ENCODE data around the gene SLC39A11. TPM values are rescaled to one million over a fixed set of nuclear protein-coding genes. Genes with fewer than 3 reads are reported as not detected.
"Not testable (repeated sequence)": the region's sequence is repeated elsewhere in the genome, so short reads cannot be mapped to it uniquely, and the experiment has no call there.

Gene SLC39A11
- total RNA-seq, 1 experiment from 2014 or later = 18.3 TPM

GRCh38 chr17:72786209-72786608 lies 306.3 kb downstream of the SLC39A11 start:
- no peak for DNase-seq (ENCODE audit: low read depth)

DNA sequence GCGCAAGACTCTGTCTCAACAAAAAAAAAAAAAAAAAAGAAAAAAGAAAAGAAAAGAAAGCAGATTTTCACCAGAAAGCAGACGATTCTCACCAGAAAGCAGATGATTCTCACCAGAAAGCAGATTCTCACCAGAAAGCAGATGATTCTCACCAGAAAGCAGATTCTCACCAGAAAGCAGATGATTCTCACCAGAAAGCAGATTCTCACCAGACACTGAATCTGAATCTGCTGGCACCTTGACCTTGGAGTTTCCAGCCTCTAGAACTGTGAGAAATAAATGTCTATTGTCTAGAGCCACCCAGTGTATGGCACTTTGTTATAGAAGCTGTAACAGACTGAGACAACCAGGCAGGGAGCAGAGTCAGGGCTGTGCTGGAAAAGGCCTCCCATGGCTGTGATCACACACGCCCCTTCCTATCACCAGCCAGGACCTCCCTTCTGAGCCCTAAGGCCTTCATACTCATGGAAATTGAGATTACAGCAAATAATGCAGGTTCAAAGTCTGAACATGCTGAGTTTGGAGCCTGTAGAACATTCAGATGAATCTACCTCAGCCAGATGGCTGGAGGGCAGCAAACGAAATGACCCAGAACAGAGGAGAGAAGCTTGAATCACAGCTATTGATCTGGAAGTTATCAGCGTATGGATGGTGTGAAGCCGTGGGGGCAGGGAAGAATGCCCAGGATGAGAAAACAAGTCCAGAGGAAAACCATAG lies 309.3 kb downstream of the SLC39A11 start:
- no peak for DNase-seq (ENCODE audit: low read depth)

- DNase-seq (ENCODE audit: low read depth) = not testable (repeated sequence)
Observed at GRCh38 chr17:72782437-72782836, 310.1 kb downstream of the SLC39A11 start.

- no peak for DNase-seq (ENCODE audit: low read depth)
Observed at GRCh38 chr17:72778169-72779151, 314.0 kb downstream of the SLC39A11 start.

DNA sequence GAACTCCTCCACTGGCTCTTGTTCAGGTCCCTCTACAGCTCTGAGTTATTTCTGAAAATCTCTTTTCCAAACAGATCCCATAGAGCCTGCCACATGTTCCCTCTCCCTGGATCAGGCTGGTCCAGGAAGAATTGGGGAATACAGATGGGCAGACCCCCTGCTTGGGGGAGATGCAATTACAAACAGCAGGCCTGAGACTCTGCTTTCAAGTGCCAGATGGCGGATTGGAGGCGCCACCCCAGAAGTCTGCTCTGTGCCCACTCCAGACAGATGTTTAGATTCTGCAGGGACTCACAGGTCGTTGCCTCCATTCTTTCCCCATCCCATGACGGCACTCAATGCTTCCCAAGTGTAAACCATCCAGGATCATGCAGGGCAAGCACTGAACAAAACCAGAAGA lies 316.6 kb downstream of the SLC39A11 start:
- no peak for DNase-seq (ENCODE audit: low read depth)

- DNase-seq (ENCODE audit: low read depth) = no peak
Observed at GRCh38 chr17:72775237-72775636, 317.3 kb downstream of the SLC39A11 start.

- no peak for DNase-seq (ENCODE audit: low read depth)
Observed at GRCh38 chr17:72774236-72774635, 318.3 kb downstream of the SLC39A11 start.

- DNase-seq (ENCODE audit: low read depth) = not testable (repeated sequence)
Observed at GRCh38 chr17:72773225-72773624, 319.3 kb downstream of the SLC39A11 start.

DNA sequence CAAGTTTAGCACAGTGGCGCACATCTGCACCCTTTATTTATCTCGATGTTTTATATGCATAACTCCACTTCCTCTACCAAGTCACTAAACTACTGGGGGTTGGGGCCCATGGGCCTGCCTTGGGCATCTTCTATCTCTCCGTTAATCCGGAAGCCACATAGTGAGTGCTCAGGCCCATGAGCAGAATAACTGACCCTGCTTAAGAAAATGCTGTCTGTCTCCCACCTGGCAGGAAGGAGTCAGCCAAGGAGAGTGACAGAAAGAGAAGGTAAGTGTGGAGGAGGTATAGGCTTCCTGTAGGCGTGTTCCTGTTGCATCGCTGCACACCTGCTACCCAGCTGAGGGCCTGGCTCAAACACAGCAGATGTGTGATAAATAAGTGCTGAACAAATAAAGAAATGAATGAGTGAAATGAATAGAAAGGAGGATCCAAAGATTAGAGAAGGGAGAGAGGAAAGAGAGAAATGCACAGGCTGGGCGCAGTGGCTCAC lies 320.1 kb downstream of the SLC39A11 start:
- no peak for DNase-seq (ENCODE audit: low read depth)

- DNase-seq (ENCODE audit: low read depth) = no peak
Observed at GRCh38 chr17:72771734-72772133, 320.8 kb downstream of the SLC39A11 start.

DNA sequence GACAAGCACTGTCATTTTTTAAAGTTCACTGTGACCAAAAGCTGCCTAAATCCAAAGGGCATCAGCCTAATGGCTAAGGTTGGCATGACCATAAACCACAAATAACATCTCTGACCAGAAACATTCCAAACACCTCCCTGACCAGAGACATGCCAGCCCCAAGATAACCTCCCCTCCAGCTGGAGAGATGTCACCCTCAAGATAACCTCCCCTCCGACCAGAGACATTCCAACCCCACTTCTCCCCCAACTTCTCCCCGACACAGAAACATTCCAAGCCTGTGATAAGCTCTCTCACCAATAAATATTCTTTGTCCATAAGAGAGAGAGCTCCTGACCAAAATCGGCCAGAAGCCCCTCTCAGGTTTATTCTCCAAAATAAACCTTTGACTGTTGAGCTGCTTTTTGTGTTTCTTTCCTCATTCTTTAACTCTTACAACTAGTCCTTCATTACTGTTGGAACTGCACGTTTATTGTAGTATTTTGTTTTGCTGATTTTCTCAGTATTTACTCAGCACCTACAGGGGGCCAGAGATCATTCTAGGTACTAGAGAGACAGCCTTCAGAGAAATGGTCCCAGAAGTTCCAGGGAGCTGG lies 325.6 kb downstream of the SLC39A11 start:
- no peak for DNase-seq (ENCODE audit: low read depth)

- no peak for DNase-seq (ENCODE audit: low read depth)
Observed at GRCh38 chr17:72765368-72766153, 326.9 kb downstream of the SLC39A11 start.

DNA sequence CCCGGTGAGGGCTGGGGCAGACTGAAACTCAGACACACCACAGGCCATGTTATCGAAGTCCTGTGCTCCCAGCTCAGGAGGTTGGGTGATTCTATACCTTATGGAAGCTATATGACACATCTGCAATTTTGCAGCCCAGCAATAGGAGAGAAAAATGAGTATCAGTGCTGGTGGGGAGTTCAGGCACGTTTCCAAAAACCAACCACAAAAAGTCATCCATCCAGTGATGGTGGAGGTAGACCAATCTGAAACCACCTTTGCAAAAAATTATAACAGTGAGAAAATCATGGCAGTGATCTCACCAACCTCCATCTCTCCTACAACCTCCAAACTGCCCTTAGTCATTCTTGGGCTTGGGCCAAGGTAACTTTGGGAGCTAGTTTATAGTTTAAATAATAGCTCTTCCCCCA lies 327.9 kb downstream of the SLC39A11 start:
- peak; percentile 77 for DNase-seq (ENCODE audit: low read depth)

DNA sequence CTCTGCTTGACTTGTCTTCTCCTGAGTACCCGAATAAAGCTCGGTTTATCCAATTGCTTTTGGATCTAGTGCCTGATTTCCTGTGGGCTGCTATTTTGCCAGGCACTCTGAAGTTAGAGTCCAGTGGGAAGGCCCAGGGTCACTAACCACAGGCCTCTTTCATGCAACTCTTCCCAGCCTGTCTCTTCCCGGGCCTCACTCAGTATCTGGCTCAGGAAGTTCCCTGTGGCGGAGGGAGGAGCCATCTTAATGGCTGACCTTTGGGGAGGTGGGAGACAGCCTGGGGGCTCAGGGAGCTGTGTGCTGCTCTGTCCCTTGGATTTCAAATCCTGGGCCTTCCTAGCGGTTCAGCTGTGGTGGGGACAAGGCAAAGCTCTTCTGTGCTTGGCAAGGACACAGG lies 328.5 kb downstream of the SLC39A11 start:
- DNase-seq (ENCODE audit: low read depth) = no peak

- DNase-seq (ENCODE audit: low read depth) = not testable (repeated sequence)
Observed at GRCh38 chr17:72761893-72762575, 330.5 kb downstream of the SLC39A11 start.

DNA sequence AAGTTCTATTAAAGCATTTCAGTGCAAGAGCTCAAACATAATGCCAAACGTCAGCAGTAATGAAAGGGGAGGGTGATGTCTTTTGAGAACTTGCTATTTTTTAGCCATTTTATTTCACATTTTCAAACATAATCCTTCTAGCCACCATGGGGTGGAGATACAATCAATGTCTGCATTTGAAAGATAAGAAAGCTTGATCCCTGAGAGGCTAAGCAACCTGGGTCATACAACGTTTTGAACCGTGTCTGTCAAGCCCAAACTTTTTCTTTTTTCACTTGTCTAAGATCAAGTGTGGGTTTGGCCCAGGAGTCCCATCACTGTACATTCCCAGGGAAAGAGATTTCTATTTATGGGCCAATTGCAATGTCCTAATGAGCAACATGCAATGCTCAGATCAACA lies 331.1 kb downstream of the SLC39A11 start:
- no peak for DNase-seq (ENCODE audit: low read depth)

DNA sequence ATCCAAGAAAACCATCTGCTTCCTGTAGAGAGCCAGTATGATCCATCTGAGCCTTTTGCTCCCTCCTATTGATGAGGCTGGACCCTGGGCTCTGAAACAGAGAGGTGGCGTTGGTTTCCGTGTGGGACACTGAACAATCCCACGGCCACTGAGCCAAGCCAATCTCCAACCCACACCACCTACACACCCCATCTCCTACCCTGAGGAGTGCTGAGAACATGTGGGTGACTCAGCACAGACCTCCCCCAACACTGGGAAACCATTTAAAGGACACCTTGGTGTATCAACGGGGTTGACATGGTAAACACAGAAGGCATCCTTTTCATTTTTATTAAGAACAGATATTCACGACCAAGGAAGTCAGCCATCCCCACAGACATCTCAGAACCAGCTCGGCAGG lies 332.1 kb downstream of the SLC39A11 start:
- no peak for DNase-seq (ENCODE audit: low read depth)

DNA sequence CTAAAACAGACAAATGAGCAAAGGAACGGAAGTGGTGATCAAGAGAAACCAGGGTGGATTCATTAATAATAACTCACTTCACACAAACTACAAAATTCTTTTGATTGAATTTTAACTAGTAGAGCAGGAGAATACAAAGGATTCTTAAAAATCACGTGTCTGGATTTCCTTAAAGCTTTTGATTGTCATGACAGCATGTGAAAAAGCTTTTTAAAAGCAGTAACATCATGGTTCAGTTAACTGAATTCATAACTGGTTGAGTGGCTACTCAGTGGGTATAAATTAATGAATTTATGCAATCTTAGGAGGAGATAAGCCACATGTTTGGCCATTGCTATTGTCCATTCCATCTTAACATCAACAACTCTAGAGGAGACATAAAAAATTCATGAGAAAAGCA lies 333.2 kb downstream of the SLC39A11 start:
- no peak for DNase-seq (ENCODE audit: low read depth)

DNA sequence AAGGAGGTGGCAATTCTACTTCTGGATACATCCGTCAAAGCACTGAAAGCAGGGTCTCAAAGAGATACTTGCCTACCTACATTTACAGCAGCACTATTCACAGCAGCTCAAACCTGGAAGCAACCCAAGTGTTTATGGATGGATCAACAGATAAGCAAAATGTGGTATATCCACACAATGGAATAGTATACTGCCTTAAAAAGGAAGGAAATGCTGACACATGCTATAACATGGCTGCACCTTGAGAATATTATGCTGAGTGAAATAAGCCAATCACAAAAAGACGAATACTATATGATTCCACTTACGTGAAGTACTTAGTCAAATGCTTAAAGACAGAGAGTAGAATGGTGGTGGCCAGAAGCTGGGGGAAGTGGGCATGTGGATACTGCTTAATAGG lies 336.2 kb downstream of the SLC39A11 start:
- no peak for DNase-seq (ENCODE audit: low read depth)

GRCh38 chr17:72754513-72754912 lies 338.0 kb downstream of the SLC39A11 start:
- peak; percentile 62 for DNase-seq (ENCODE audit: low read depth)

GRCh38 chr17:72751746-72752145 lies 340.7 kb downstream of the SLC39A11 start:
- DNase-seq (ENCODE audit: low read depth) = no peak

All from Daoy (cell line).